OCI-LY1 (cell line): Measurements from ENCODE around the gene DYRK1A.

ENCODE experiments used
- CTCF ChIP-seq: fragments of 200-600 bp; sonication (generic), shearing (Covaris generic); IDR thresholded peaks from 2 replicates; pipeline ENCODE4 v1.5.1; 2017; ENCODE audit warnings: mild to moderate bottlenecking, antibody characterized with exemption, low read length, moderate library complexity, mixed read lengths
- EZH2 ChIP-seq: fragments of 200-600 bp; sonication (generic), shearing (Covaris generic); IDR thresholded peaks from 2 replicates; pipeline ENCODE4 v1.8.0; 2017; ENCODE audit warnings: borderline replicate concordance, mixed run types, mild to moderate bottlenecking, antibody characterized with exemption, low read length, moderate library complexity, mixed read lengths

- TF ChIP-seq CTCF (no peak), EZH2 (no peak)
Measured at GRCh38 chr21:37413553-37414291, 47.1 kb downstream of the DYRK1A start.
